Lung microvascular endothelial cell (primary cell): ENCODE data around the gene CLCNKA. TPM values are rescaled to one million over a fixed set of nuclear protein-coding genes. Genes with fewer than 3 reads are reported as not detected.
A peak's percentile ranks its signal among the peaks of the same experiment; 100 is the strongest.
"Not testable (repeated sequence)": the region's sequence is repeated elsewhere in the genome, so short reads cannot be mapped to it uniquely, and the experiment has no call there.

Source experiments
- DNase-seq, 2 donors: peaks; one replicate each; pipeline versions ENCODE4 v3.0.0 to v3.0.0-alpha.2; 2010; ENCODE audit warnings: low read depth in 2 of 2
- total RNA-seq: library from RNA; depleted of rRNA; stranded (reverse); fragments of >200 nt; gene quantifications from 2 replicates; pipeline ENCODE4 v1.2.1, GENCODE V29; 2014

CLCNKA gene
- total RNA-seq, 1 donor from 2014 or later = not detected

DNA sequence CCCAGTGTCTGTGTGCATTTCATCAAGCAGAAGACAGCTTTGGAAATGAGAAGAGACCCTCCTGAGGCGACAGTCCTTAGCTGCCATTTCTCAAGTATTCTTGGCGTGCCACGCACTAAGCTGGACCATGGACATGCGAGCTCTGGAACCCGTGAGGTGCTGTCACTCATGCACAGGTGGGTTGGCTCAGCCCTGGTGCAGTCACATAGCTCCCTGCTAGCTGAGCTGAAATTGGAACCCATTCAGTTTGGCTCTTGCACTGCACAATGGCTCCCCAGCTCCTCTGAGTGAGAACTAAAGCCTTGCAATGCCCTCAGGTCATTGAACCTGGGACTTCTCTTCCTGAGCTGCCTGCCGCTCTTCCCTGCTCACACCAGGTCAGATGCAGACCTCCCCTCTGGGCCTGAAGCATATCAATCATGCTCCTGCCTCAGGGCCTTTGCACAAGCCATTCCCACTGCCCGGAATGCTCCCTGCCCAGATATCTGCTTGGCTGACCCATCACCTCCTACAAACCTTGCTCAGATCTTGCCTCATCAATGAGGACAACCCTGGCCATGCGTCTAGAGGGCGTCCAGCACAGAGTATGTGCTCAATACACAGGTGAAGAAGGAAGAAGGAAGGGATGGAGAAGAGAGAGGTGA is 24.1 kb upstream of the CLCNKA start:
- no peak for DNase-seq

DNA sequence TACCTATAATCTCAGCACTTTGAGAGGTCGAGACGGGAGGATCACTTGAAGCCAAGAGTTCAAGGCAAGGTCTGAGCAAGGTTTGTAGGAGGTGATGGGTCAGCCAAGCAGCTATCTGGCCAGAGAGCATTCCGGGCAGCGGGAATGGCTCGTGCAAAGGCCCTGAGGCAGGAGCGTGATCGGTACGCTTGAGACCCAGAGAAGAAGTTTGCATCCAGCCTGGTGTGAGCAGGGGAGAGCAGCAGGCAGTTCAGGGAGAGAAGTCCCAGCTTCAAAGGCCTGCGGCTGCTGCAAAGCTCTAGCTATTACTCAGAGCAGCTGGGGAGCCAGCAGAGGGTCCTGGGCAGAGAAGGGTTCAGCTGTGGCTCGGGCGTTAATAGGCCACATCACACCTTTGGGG is 22.9 kb upstream of the CLCNKA start:
- DNase-seq = no peak

DNA sequence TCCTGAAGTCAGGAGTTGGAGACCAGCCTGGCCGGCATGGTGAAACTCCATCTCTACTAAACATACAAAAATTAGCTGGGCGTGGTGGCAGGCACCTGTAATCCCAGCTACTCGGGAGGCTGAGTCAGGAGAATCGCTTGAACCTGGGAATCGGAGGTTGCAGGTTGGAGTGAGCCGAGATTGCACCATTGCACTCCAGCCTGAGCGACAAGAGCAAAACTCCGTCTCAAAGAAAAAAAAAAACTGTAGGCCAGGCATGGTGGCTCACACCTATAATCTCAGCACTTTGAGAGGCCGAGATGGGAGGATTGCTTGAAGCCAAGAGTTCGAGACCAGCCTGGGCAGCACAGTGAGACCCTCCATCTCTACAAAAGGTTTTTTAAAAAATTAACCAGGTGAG is 20.6 kb upstream of the CLCNKA start:
- DNase-seq = not testable (repeated sequence)

DNA sequence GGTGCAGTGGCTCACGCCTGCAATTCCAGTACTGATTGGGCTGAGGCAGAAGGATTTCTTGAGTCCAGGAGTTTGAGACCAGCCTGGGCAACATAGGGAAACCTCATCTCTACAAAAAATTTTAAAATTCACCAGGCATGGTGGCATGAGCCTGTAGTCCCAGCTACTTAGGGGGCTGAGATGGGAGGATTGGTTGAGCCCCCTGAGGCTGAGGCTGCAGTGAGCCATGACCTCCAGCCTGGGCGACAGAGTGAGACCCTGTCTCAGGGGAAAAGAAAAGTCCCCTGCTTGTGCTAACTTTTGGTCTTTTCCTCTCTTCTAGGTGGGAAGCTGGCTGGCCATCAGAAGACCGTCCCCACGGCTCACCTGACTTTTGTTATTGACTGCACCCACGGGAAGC is 16.2 kb upstream of the CLCNKA start:
- DNase-seq = no peak

DNA sequence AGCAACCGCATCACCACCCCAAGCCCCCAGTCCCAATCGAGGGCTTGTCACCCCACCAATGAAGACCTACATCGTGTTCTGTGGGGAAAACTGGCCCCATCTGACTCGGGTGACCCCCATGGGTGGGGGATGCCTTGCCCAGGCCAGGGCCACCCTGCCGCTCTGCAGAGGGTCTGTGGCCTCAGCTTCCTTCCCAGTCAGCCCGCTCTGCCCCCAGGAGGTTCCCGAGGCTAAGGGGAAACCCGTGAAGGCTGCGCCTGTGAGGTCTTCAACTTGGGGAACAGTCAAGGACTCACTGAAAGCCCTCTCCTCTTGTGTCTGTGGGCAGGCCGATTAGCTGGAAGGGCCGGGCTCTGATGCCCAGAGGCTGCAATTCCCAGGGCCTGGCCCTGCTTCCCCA is 15.8 kb upstream of the CLCNKA start:
- DNase-seq = no peak

DNA sequence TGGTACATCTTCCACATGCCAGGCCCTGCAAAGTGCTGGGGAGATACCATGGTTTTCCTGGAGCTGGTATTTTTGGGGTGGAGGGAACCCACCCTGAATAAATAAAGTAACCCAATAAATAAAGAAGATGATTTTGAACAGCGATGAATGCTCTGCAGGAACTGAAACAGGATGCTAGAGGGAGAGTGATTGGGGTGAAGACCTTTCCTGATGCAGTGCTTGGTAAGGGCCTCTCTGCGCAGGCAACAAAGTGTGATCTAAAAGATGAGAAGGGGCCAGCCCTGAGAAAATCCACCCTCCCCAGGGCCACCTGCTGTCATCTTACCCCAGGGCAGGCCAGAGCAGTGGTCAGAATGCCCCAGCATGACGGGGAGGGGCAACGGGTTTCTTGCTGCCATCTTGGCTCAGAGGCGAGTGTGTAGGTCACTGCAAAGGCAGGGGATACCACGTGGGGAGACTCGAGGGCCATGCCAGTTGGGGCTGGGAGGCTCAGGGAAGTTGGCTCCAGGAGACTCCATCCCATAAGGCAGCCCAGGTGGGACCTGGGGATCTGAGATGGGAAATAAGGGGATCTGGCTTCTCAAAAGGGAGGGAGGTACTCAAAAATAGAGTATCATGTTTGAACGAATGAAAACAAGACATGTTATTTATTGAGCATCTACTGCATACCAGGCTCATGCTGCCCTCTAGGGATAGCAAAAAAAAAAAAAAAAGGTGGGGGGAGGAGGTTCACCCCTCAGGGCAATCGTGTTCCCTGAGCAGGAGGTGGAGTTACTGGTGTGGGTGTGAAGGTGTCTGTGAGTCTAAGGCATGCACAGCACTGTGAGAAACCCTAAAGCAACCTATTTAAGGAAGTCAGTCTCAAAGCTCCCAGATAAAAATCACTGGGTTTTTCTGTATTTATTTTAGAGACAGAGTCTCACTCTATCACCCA is 15.0 kb upstream of the CLCNKA start:
- DNase-seq = no peak

DNA sequence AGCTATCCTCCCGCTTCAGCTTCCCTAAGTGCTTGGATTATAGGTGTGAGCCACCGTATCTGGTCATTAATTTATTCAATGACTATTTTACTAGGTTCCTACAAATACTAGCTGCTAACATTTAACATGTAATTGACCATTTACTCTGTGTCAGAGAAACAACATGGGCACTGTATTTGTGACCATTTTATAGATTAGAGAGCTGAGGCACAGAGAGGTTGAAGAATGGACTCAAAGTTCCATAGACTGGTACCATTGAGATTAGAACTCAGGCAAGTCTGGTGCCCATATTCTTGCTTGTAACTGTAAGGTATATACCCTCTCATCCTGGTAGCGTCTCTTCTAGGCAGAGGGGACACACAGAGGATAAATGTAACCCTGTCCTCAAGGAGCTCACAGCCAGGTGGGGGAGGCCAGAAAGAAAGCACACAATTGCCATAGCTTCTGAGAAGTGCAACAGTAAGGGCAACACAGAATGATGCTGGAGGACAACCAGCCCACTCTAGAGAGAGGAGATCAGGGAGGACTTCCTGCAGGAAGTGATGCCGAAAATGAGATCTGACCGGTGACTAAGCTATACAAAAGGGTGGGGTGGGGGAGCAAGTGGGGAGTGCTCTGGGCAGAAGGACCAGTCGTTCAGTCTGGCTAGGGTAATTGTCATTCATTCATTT is 14.0 kb upstream of the CLCNKA start:
- DNase-seq = no peak

DNA sequence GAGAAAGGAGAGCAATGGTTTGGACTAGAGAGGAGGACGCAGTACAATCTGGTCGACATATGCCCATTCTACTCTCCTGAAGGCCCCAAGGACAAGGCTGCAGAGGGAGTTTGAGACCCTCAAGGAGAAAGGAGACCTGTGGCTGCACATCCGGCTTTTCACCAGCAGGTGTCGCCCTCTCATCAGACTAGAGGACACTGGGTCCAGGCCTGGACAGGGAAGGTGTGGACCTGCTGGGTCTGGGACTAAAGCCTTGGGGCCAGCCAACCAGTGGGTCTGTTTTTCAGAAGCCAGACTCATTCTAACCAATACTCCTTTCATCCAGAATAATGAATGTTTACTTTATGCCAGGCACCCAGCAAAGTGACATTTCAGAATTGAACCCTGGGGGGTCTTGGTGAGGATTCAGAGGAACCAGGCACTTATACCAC is 12.8 kb upstream of the CLCNKA start:
- DNase-seq = peak; percentile 68 to 79

DNA sequence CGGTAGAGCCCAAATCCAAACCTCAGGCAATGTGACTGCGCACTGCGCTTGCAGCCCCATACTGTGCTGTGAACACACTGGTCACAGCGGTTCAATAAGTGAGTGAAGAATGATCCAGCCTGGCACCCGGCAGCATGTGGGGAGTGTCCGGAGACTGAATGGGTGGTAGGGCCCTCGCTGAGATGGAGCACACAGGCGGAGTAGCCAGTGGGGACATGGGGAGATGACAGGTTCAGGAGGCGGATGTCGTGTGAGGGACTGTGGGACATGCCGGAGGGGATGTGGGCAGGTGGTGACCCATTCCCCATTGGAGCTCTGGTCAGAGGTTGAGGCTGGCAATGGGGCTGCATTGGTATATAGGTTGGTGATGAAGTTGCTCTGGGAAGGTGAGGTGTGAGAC is 12.2 kb upstream of the CLCNKA start:
- DNase-seq = no peak

DNA sequence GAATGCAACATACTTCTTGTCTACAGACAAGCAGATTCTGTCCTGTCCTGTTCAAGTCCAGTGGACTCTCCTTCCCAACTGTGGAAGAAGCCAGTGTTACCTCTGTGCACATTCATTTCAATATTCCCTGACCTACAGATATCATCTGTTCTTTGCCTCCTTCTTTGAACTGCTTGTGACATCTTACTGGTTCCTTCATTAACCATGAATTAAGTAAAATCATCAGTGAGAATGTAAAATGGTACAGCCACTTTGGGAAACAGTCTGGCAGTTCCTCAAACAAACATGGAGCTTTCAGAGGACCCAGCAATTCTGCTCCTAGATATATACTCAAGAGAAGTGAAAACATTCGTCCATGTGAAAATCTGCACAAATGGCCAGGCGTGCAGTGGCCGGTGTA is 11.0 kb upstream of the CLCNKA start:
- DNase-seq = no peak

DNA sequence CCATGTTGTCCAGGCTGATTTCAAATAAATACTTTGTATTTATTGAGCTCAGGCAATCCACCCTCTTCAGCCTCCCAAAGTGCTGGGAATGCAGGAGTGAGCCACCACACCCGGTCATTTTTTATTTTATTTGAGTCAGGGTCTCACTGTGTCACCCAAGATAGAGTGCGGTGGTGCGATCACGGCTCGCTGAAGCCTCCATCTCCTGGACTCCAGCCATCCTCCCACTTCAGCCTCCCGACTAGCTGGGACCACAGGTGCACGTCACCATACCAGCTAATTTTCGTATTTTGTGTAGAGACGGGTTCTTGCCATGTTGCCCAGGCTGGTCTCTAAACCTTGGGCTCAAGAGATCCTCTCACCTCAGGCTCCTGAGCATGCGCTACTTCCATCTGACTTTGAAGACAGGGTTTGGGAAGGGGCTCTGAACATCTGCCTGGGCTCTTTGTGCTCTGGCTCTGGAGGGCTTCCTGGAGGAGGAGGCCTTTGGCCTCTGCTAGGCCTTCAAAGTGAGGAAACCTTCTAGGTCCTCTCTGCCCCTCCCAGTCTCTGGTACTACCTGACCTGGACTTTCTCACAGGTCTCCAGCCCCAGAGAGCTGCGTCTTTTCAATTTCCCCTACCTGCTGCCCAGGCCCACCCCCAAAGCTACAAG is 9.8 kb upstream of the CLCNKA start:
- DNase-seq = no peak

DNA sequence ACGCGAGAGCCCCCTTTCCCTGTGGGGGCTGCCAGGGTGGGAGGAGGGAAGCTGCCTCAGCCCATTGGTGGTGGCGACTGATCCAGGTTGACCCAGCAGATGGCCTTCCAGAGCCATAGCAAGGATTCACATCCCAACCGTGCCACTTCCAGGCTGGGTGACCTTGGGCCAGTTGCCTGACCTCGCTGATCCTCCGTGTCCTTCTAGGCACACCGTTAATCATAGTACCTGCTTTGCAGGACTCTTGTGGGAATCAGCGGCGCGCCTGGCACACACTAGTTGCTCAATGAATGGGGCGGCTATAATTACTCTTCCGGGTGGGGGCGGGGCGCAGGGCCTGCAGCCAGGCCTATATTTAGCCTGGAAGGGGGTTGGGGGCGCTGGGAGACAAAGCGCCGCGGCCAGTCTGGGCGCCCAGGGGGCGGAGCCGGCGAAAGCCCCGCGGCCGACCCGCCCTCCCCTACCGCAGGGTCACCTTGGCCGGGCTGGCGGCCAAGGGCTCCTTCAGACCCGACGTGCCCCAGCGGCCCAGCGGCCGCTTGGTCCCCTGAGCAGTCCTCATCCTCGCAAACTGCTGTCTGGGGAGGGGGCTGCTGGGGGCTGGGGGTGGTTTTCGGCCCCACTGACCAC is 9.1 kb upstream of the CLCNKA start:
- DNase-seq = peak; percentile 29 to 57

DNA sequence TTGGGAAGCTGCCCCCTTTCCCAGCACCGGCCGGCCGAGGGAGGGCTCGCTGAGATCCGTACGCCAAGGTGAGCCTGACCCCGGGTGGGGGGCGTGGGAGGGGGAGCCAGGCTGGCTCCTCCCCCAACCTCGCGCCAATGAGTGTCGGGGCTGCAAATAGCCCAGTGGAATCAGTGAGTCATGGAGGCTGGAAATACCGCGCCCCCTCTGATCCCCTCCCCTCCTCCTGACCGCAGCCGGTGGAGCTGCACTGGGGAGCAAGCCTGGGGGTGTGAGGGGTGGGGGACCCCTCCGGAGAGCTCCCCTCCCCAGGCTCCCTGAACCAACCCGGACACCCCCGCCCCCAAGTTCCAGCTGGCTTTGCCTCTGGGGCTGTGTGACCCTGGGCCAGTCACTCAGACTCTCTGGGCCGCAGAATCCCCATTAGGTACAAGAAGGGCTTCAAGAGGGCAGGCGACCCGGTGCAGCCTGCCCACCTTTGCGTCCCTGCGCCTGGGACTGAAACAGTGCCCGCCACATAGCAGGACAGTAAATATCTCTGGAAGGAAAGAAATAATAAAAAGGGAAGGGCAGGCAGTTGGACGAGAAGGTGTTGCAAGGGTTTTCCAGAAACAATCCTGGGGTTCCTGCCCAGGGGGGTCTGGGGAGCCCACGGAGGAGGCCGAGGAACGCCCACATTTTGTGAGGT is 8.5 kb upstream of the CLCNKA start:
- peak; percentile 55 to 82 for DNase-seq

DNA sequence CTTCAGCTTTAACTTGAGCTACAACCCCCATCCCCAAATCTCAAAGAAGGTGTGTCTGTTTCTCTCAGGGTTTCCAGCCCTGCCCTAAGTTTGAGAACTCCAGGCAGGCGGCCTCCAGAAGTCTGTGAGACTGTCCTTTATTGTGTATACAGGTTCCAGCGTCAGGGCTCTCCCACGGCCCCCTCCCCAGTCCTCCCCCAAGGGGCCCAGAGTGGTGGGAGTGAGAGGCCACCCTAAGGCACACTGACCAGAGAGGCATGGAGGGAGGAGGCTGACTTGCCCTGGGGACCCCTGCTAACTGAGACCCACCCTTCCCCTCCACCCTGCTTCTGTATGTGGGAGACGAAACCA is 8.0 kb upstream of the CLCNKA start:
- DNase-seq = no peak

DNA sequence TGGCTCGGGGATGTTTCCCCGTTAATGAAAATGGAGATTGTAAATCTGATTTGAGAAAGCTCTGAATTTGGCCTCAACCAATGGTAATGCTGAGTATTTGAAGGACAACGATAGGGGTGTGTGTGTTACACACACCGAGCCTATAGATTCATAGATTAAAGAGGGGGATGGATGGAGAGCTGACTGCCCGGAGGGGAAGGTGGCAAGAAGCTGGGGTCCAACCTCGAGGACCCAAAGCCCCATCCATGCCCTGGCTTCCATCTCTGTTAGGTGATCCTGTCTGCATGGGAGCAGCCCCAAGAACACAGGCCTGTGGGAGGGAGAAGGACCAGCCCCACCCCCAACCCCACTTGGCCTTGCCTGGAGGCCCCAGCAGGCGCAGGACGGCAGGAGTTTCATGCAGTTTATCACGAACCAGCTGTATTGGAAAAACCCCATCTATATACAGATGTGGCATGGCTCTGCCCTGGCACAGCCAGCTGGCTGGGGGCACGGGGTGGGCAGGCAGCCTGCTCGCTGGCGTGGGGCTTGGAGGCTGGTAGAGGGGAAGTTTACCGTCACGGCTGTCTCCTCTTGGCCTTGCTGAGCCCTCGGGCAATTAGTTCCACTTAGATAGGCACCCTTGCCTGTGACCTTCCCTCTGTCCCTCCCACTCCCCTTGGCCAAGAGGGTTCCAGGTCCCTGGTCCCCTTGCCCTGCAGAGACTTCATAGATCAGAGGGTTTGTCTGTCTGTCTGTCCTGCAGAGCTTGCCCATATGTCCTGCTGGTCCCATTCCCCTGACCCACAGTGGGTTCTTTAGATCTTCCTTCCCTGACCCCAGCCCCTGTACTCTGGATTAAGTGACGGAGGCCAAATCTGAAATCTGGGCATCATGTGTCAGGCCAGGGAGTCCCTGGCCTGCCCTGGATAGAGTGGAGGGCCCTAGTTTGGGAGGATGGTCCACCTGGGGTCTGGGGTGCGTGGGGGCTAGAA is 7.0 kb upstream of the CLCNKA start:
- DNase-seq = no peak

DNA sequence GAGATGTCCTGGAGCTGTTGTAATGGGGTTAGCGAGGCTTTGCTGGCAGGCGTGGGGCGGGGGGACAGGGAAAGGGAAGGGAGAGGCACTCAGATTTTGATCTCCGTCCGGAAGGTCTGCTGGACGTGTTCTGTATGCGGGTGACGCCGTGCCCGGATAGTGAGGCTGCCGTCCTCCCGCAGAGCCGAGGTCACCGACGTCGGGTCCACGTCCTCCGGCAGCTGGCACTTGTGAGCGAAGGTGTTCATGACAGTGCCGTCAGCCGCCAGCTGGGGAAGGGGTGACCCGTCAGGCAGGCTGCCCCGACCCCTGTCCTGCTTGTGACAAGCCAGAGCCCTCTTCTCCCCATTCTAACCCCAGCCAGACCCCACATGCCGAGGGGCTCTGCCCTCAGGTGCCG is 6.3 kb upstream of the CLCNKA start:
- no peak for DNase-seq

DNA sequence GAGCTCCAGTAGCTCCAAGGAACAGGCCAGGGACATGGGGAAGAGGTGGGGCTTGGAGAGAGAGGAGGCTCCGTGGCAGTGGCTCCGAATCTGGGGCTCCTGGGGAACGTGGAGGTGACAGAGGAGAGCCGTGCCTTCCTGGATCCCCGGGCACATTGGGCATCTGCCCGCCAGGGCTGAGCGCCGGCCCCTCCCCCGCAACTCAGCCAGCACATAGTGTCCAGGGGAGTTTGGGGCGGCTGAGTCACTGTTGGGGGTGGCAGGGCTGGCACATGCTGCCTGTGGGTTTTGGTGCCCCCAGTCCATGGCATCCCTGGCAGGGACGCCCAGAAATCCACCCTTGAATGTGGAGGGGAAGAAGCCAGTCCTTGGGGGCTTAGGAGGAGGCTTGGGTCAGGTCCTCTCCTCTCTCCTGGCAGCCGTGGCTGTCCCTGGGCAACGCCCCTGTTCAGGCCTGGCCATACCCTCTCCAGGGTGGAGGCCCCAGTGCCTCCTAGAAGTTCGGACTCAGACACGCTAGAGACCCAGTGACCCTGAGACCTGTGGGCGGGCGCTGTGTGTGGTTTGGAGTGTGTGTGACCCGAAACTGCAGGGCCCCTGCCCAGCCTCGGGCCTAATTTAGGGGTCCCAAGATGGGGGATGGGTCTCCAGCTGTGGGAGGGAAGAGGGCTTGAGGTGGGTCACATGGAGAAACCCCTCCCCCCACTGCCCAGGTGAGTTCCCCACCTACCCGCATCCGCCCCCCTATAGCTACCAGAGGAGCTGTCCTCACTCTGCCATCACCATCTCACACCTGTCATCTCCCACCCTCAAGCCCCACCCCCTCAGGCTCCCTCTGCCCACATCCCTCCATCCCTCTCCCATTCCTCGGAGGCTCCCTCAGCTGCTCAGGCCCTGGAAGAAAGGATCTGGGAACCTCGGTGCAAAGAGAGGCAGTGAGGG is 5.6 kb upstream of the CLCNKA start:
- DNase-seq = no peak

DNA sequence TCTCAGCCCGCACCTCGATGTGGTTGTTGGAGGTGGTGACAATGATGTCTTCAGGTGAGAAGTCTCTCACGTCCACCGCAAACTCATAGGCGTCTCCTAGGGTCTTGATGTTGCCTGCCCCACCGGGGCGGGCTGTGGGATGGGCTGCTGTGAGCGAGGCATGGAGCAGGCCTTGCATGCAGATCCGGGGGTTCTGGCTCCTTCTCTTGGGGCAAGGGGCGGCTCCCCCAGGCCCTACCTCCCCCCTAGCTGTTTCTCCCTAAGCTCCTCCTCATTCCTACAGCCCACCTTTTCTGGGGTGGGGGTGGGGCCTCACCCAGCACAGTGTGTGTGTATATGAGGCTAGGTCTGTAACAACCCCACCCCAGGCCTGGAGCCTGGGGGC is 4.8 kb upstream of the CLCNKA start:
- DNase-seq = no peak
